Adrenal gland (tissue), 5 donors: Measurements from ENCODE around the gene CHSY3.

Experiments
- CTCF ChIP-seq, 6 experiments: fragments of 450-650 bp in 4 of 6; fragments of 200-600 bp in 2 of 6; sonication (generic) in 1 of 6; IDR thresholded peaks; 1 replicate in 5 of 6; 2 replicates in 1 of 6; pipeline versions ENCODE4 v1.5.1 to v1.8.0; 2016 to 2021; ENCODE audit warnings: antibody characterized with exemption in 6 of 6, mild to moderate bottlenecking in 2 of 6, moderate library complexity in 1 of 6
- POLR2A ChIP-seq, 2 donors: fragments of 450-650 bp; IDR thresholded peaks; one replicate each; pipeline ENCODE4 v1.6.1; 2017; ENCODE audit warnings: antibody characterized with exemption in 2 of 2, mild to moderate bottlenecking in 2 of 2, moderate library complexity in 1 of 2
- donor health status: DM: no; HTN: no; CAD: no.

- no peak for TF ChIP-seq CTCF (IDR thresholded peaks at IDR 0.05)
- TF ChIP-seq POLR2A (IDR thresholded peaks at IDR 0.05) = no peak
These were observed 208.0 kb downstream of the CHSY3 start for GRCh38 chr5:130112246-130112645.
